GM18861 (cell line): Measurements from ENCODE around the gene HEATR1.
"Not testable (repeated sequence)": the region's sequence is repeated elsewhere in the genome, so short reads cannot be mapped to it uniquely, and the experiment has no call there.

Experiments
- ATAC-seq: cut with Tn5 transposase; IDR thresholded peaks from one replicate; pipeline ENCODE4 v1.9.1; 2021; ENCODE audit not compliant: unreplicated experiment

The HEATR1 gene

GRCh38 chr1:236511735-236512418 is 92.4 kb downstream of the HEATR1 start:
- ATAC-seq, result no peak

- no peak for ATAC-seq
Measured at GRCh38 chr1:236509647-236510401, 94.5 kb downstream of the HEATR1 start.

- ATAC-seq, result no peak
Measured at GRCh38 chr1:236509203-236509602, 95.1 kb downstream of the HEATR1 start.

- ATAC-seq, result no peak
Measured at GRCh38 chr1:236508593-236509027, 95.7 kb downstream of the HEATR1 start.

- no peak for ATAC-seq
Measured at GRCh38 chr1:236507022-236507700, 97.2 kb downstream of the HEATR1 start.

GRCh38 chr1:236504338-236504737 is 100.0 kb downstream of the HEATR1 start:
- not testable (repeated sequence) for ATAC-seq

- ATAC-seq, result peak; percentile 45
Measured at GRCh38 chr1:236502972-236503639, 101.2 kb downstream of the HEATR1 start.

- no peak for ATAC-seq
Measured at GRCh38 chr1:236502579-236502971, 101.7 kb downstream of the HEATR1 start.

GRCh38 chr1:236501093-236501492 is 103.2 kb downstream of the HEATR1 start:
- no peak for ATAC-seq
